ENCODE data around the gene FBXO5. TPM values are rescaled to one million over a fixed set of nuclear protein-coding genes. Genes with fewer than 3 reads are reported as not detected.

The FBXO5 gene
- total RNA-seq, result 15.3 TPM

GRCh38 chr6:152982904-152983636 is at the start of gene FBXO5:
FBXO5 (minus strand) TSS chr6:152983041; CDS start chr6:152982959, 82 bp downstream.

GRCh38 chr6:153002613-153003365 is 19.9 kb upstream of the FBXO5 start, which contains the start of gene MTRF1L:
MTRF1L (minus strand) TSS chr6:153002709; CDS start chr6:153002685, 24 bp downstream.

Other genes starting within 250 kb of the FBXO5 start
- 0.77 TPM for gene VIP, start 232.2 kb downstream of the FBXO5 start, total RNA-seq
- gene MTRF1L, start 19.7 kb upstream of the FBXO5 start, total RNA-seq, result 20.9 TPM
- 17.1 TPM for gene RGS17, start 148.2 kb upstream of the FBXO5 start, total RNA-seq

Data from camera-type eye (tissue), 1 donor.